HCT116 (cell line): ENCODE results near the gene ORC3. TPM values are rescaled to one million over a fixed set of nuclear protein-coding genes. Genes with fewer than 3 reads are reported as not detected.

Experiments used
- ATAC-seq: fragments of 200-7000 bp; cut with Tn5 transposase; 2 replicates; pipeline ENCODE4 v1.9.1; 2020; ENCODE audit warnings: mild to moderate bottlenecking, moderate library complexity
- BruUV-seq: library from RNA; stranded (reverse); fragments of 400-500 nt; replicated peaks from 2 replicates; lab custom pipeline; 2021; lab: Mats Ljungman, UMichigan
- CTCF ChIA-PET: fragments of 300-600 bp; sonication (Branson Sonifier 250); formaldehyde crosslinking; loops from one replicate; lab custom pipeline; 2021; ENCODE audit warnings: antibody characterized with exemption; lab: Charles Lee
- POLR2A ChIA-PET: fragments of 300-600, 350-600 bp; sonication (Branson Sonifier 250); formaldehyde crosslinking; loops from one replicate; lab custom pipeline; 2021; ENCODE audit warnings: antibody characterized with exemption; lab: Charles Lee
- RAD21 ChIA-PET, 2 experiments: fragments of 300-600 bp; sonication (Branson Sonifier 250); formaldehyde crosslinking; loops; one replicate each; lab custom pipeline; 2023; ENCODE audit warnings: low total read pairs in 2 of 2; ENCODE audit not compliant: uncharacterized antibody in 2 of 2, unreplicated experiment in 2 of 2, low non-redundant PET in 1 of 2; lab: Charles Lee
- DNase-seq: peaks from one replicate; pipeline ENCODE4 v3.0.0-alpha.2; 2010; ENCODE audit warnings: low read depth, low spot score
- H2AFZ ChIP-seq: fragments of 200-600 bp; shearing (Covaris generic), sonication (generic); 2 replicates; pipeline ENCODE4 v1.6.1; 2017; ENCODE audit warnings: low read depth, mixed run types, mixed read lengths, antibody characterized with exemption, low read length; ENCODE audit not compliant: poor library complexity, severe bottlenecking
- H3K27ac ChIP-seq: 2 replicates; pipeline ENCODE4 v1.5.1; 2012; ENCODE audit warnings: low read depth, low read length
- H3K27me3 ChIP-seq: fragments of 200-600 bp; sonication (generic); 2 replicates; pipeline ENCODE4 v1.6.1; 2016; ENCODE audit warnings: mixed run types, low read length, mixed read lengths; ENCODE audit not compliant: insufficient read depth
- H3K36me3 ChIP-seq, 2 experiments: fragments of 200-500 bp in 1 of 2; fragments of 200-600 bp in 1 of 2; sonication (Bioruptor generic) in 1 of 2; sonication (generic) in 1 of 2; 2 replicates each; pipeline versions ENCODE4 v1.5.1 to v1.6.1; 2014 to 2016; ENCODE audit warnings: low read length in 2 of 2, inconsistent platforms in 1 of 2, mixed read lengths in 1 of 2, mixed run types in 1 of 2; ENCODE audit not compliant: insufficient read depth in 2 of 2, control insufficient read depth in 1 of 2
- H3K4me1 ChIP-seq, 2 experiments: fragments of 200-600 bp in 1 of 2; sonication (generic) in 1 of 2; 2 replicates each; pipeline versions ENCODE4 v1.5.1 to v1.6.1; 2012 to 2017; ENCODE audit warnings: low read length in 2 of 2, inconsistent platforms in 1 of 2, mild to moderate bottlenecking in 1 of 2, mixed read lengths in 1 of 2, mixed run types in 1 of 2, moderate library complexity in 1 of 2; ENCODE audit not compliant: insufficient read depth in 2 of 2, control insufficient read depth in 1 of 2
- H3K4me2 ChIP-seq: fragments of 200-600 bp; sonication (generic); 2 replicates; pipeline ENCODE4 v1.6.1; 2017; ENCODE audit warnings: mixed run types, low read length, mixed read lengths
- H3K4me3 ChIP-seq, 2 experiments: fragments of 200-600 bp in 1 of 2; sonication (generic) in 1 of 2; replicated peaks in 1 of 2; 2 replicates each; pipeline ENCODE4 v1.5.1; 2011 to 2016; ENCODE audit warnings: low read length in 2 of 2, control low read depth in 1 of 2, low read depth in 1 of 2, mild to moderate bottlenecking in 1 of 2, mixed read lengths in 1 of 2, mixed run types in 1 of 2
- H3K79me2 ChIP-seq: fragments of 200-600 bp; sonication (generic); 2 replicates; pipeline ENCODE4 v1.6.1; 2017; ENCODE audit warnings: mild to moderate bottlenecking, mixed run types, low read length, moderate library complexity, mixed read lengths; ENCODE audit not compliant: insufficient read depth
- H3K9ac ChIP-seq: fragments of 200-600 bp; sonication (generic); 2 replicates; pipeline ENCODE4 v1.6.1; 2016; ENCODE audit warnings: low read length, mixed read lengths
- H3K9me2 ChIP-seq: fragments of 200-600 bp; sonication (generic), shearing (Covaris generic); 2 replicates; pipeline ENCODE4 v1.6.1; 2017; ENCODE audit warnings: mixed run types, mild to moderate bottlenecking, moderate library complexity; ENCODE audit not compliant: insufficient read depth
- H3K9me3 ChIP-seq, 2 experiments: fragments of 200-500 bp in 1 of 2; fragments of 200-600 bp in 1 of 2; sonication (Bioruptor generic) in 1 of 2; sonication (generic) in 1 of 2; 2 replicates each; pipeline ENCODE4 v1.6.1; 2014 to 2017; ENCODE audit warnings: low read length in 2 of 2, mixed read lengths in 2 of 2, inconsistent platforms in 1 of 2, low read depth in 1 of 2, mild to moderate bottlenecking in 1 of 2, mixed run types in 1 of 2, moderate library complexity in 1 of 2; ENCODE audit not compliant: control insufficient read depth in 1 of 2, insufficient read depth in 1 of 2
- H4K20me1 ChIP-seq: fragments of 200-600 bp; sonication (generic), shearing (Covaris generic); 2 replicates; pipeline ENCODE4 v1.6.1; 2017; ENCODE audit warnings: mixed run types, mild to moderate bottlenecking, moderate library complexity; ENCODE audit not compliant: insufficient read depth
- RAD21 ChIP-seq: IDR thresholded peaks from 2 replicates; pipeline ENCODE4 v1.6.1; 2012; ENCODE audit warnings: low read depth, mild to moderate bottlenecking
- YY1 ChIP-seq: IDR thresholded peaks from 2 replicates; pipeline ENCODE4 v1.6.1; 2011; ENCODE audit warnings: low read length, low read depth, moderate library complexity, mild to moderate bottlenecking; ENCODE audit not compliant: insufficient replicate concordance; ENCODE audit errors: extremely low read depth
- intact Hi-C: fragments of 100-400 bp; cut with micrococcal nuclease; formaldehyde crosslinking; loops from 2 replicates; pipeline ENCODE4 v1.10.0; 2022
- total RNA-seq: library from RNA; stranded (reverse); gene quantifications from one replicate; pipeline ENCODE4 v1.2.1, GENCODE V29; 2021; ENCODE audit not compliant: unreplicated experiment
- TF ChIP-seq, protein P1 (sequence below): IDR thresholded peaks from 2 replicates; pipeline ENCODE4 v1.6.1; 2011; ENCODE audit warnings: mild to moderate bottlenecking, low read length, moderate library complexity; ENCODE audit not compliant: insufficient replicate concordance; ENCODE audit errors: extremely low read depth
- TF ChIP-seq, protein P2 (sequence below): IDR thresholded peaks from 2 replicates; pipeline ENCODE4 v1.6.1; 2012

The ORC3 gene
- total RNA-seq, 1 experiment from 2014 or later: 34.2 TPM

DNA sequence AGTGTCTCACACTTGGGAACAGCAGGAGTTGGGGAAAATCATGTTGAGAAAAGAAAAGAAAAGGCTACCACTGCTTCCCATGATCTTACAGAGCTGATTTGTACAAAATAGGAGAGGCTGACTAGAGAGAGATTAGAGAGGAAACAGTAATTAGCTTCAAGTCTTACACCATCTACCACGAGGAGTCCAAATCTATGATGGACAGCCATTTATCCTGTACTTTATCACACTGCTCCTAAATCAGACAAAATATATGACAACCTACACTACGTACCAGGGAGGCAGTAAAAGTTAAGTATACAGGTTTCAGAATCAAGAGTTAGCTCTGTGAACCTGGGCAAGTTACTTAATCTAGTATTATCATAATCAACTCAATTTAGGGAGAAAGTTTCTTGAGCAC, 38.1 kb upstream of the ORC3 start:
- no peak overlapping the region for H3K4me3 ChIP-seq
- H2AFZ ChIP-seq: no peak overlapping the region
- no TSS peak for BruUV-seq
- no peak overlapping the region for H3K9ac ChIP-seq
- no peak overlapping the region for H3K27ac ChIP-seq
- ATAC-seq: no peak
- TF ChIP-seq RAD21: no peak
- TF ChIP-seq, all 23 proteins: peak for 0
- ChIA-PET POLR2A (no interaction called here), RAD21 (no interaction called here), CTCF (no interaction called here)
- no peak overlapping the region for H3K4me2 ChIP-seq
- no peak for DNase-seq
- H3K4me1 ChIP-seq: no peaks in the 10 kb centered on the region
- intact Hi-C loops: no loop called here
- no peaks in the 10 kb centered on the region; the same call in 1 of the 2 replicates for H4K20me1 ChIP-seq
- peaks cover 0 to 10% of the 10 kb centered on the region in 2 experiments; a peak in 1 of 4 replicates for H3K36me3 ChIP-seq
- no peaks in the 10 kb centered on the region for H3K9me3 ChIP-seq
- H3K79me2 ChIP-seq: no peaks in the 10 kb centered on the region
- H3K27me3 ChIP-seq: no peaks in the 10 kb centered on the region
- no peaks in the 10 kb centered on the region for H3K9me2 ChIP-seq

DNA sequence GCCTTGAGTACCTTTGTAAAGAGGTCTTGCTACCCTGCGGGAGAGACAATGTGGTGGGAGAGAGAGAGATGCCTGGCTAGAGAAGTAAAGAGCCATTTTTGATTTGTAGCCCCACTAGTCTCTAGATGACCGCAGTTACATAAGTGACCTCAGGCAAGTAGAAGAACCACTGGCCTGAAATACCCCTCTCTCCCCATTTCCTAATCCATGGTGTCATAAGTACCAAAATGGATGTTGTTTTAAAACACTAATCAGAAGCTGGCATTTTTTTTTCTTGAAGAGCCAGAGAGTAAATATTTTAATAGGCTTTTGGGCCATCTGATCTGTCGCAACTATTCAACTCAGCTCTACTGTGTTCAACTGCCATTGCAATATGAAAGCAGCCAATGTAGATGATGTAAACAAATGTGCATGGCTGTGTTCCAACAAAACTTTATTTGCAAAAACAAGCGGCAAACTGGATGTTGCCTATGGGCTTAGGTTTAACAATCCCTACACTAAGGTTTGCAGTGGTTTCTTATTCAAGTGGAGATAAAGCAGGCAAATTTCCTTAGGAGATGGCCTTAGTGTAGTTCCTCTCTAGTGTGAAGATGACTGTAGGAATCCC, 36.7 kb upstream of the ORC3 start:
- intact Hi-C loops: no loop called here
- H3K36me3 ChIP-seq: peaks cover 0 to 10% of the 10 kb centered on the region in 2 experiments; a peak in 1 of 4 replicates
- POLR2A ChIA-PET: no interaction called here
- no TSS peak for BruUV-seq
- DNase-seq: no peak
- H3K27me3 ChIP-seq: no peaks in the 10 kb centered on the region
- no peak overlapping the region for H3K4me3 ChIP-seq
- H3K4me2 ChIP-seq: no peak overlapping the region
- CTCF ChIA-PET: no interaction called here
- TF ChIP-seq, protein P1, sequence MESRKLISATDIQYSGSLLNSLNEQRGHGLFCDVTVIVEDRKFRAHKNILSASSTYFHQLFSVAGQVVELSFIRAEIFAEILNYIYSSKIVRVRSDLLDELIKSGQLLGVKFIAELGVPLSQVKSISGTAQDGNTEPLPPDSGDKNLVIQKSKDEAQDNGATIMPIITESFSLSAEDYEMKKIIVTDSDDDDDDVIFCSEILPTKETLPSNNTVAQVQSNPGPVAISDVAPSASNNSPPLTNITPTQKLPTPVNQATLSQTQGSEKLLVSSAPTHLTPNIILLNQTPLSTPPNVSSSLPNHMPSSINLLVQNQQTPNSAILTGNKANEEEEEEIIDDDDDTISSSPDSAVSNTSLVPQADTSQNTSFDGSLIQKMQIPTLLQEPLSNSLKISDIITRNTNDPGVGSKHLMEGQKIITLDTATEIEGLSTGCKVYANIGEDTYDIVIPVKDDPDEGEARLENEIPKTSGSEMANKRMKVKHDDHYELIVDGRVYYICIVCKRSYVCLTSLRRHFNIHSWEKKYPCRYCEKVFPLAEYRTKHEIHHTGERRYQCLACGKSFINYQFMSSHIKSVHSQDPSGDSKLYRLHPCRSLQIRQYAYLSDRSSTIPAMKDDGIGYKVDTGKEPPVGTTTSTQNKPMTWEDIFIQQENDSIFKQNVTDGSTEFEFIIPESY: no peak
- TF ChIP-seq, protein P2, sequence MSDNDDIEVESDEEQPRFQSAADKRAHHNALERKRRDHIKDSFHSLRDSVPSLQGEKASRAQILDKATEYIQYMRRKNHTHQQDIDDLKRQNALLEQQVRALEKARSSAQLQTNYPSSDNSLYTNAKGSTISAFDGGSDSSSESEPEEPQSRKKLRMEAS: no peak
- no peak for TF ChIP-seq YY1
- no peaks in the 10 kb centered on the region for H3K9me3 ChIP-seq
- H2AFZ ChIP-seq: no peak overlapping the region
- RAD21 ChIA-PET: no interaction called here
- no peaks in the 10 kb centered on the region for H3K4me1 ChIP-seq
- H3K9ac ChIP-seq: no peak overlapping the region
- no peak for ATAC-seq
- H3K27ac ChIP-seq: no peak overlapping the region
- no peaks in the 10 kb centered on the region for H3K9me2 ChIP-seq
- H3K79me2 ChIP-seq: no peaks in the 10 kb centered on the region
- H4K20me1 ChIP-seq: no peaks in the 10 kb centered on the region; the same call in 1 of the 2 replicates
